Osteoblast (primary cell): ENCODE measurements around the gene RAB8B. TPM values are rescaled to one million over a fixed set of nuclear protein-coding genes. Genes with fewer than 3 reads are reported as not detected.
A peak's percentile ranks its signal among the peaks of the same experiment; 100 is the strongest.

Experiments
- DNase-seq: peaks from one replicate; pipeline ENCODE4 v3.0.0; 2011; ENCODE audit warnings: low spot score, mixed read lengths; ENCODE audit not compliant: insufficient read length; ENCODE audit errors: missing footprints
- H2AFZ ChIP-seq: 2 replicates; pipeline ENCODE4 v1.6.0; 2011; ENCODE audit warnings: mild to moderate bottlenecking, low read length
- H3K27ac ChIP-seq: 2 replicates; pipeline ENCODE4 v1.5.1; 2011; ENCODE audit warnings: mild to moderate bottlenecking, low read depth, low read length, moderate library complexity
- H3K27me3 ChIP-seq: 2 replicates; pipeline ENCODE4 v1.6.0; 2012; ENCODE audit warnings: mild to moderate bottlenecking, control low read depth, inconsistent platforms, low read length, moderate library complexity; ENCODE audit not compliant: insufficient read depth
- H3K36me3 ChIP-seq: 2 replicates; pipeline ENCODE4 v1.5.1; 2011; ENCODE audit warnings: mild to moderate bottlenecking, low read length, control low read depth, moderate library complexity; ENCODE audit not compliant: insufficient read depth
- H3K4me1 ChIP-seq: 2 replicates; pipeline ENCODE4 v1.5.1; 2011; ENCODE audit warnings: mild to moderate bottlenecking, low read length, control low read depth, moderate library complexity; ENCODE audit not compliant: insufficient read depth
- H3K4me2 ChIP-seq: 2 replicates; pipeline ENCODE4 v1.6.0; 2011; ENCODE audit warnings: mild to moderate bottlenecking, low read length; ENCODE audit not compliant: insufficient read depth
- H3K4me3 ChIP-seq: fragments of 200-600 bp; sonication (generic); 3 replicates; pipeline ENCODE4 v1.5.1; 2012; ENCODE audit warnings: mild to moderate bottlenecking, low read length, inconsistent platforms; ENCODE audit not compliant: insufficient read depth
- H3K79me2 ChIP-seq: 2 replicates; pipeline ENCODE4 v1.6.0; 2012; ENCODE audit warnings: mild to moderate bottlenecking, low read length, control low read depth, inconsistent platforms; ENCODE audit not compliant: insufficient read depth
- H3K9me3 ChIP-seq: 2 replicates; pipeline ENCODE4 v1.5.1; 2011; ENCODE audit warnings: low read depth, low read length, control low read depth
- H4K20me1 ChIP-seq: 2 replicates; pipeline ENCODE4 v1.6.0; 2012; ENCODE audit warnings: mild to moderate bottlenecking, low read length, control low read depth; ENCODE audit not compliant: insufficient read depth
- total RNA-seq: library from RNA; depleted of rRNA; stranded (reverse); fragments of >200 nt; gene quantifications from 2 replicates; pipeline ENCODE4 v1.2.3, GENCODE V29; 2012
- TF ChIP-seq, protein P1 (sequence below): IDR thresholded peaks from 2 replicates; pipeline ENCODE4 v1.5.1; 2011; ENCODE audit warnings: mild to moderate bottlenecking, low read depth, low read length, moderate library complexity; ENCODE audit errors: extremely low read depth

RAB8B gene
- total RNA-seq, 1 donor, result 57.5 TPM

DNA sequence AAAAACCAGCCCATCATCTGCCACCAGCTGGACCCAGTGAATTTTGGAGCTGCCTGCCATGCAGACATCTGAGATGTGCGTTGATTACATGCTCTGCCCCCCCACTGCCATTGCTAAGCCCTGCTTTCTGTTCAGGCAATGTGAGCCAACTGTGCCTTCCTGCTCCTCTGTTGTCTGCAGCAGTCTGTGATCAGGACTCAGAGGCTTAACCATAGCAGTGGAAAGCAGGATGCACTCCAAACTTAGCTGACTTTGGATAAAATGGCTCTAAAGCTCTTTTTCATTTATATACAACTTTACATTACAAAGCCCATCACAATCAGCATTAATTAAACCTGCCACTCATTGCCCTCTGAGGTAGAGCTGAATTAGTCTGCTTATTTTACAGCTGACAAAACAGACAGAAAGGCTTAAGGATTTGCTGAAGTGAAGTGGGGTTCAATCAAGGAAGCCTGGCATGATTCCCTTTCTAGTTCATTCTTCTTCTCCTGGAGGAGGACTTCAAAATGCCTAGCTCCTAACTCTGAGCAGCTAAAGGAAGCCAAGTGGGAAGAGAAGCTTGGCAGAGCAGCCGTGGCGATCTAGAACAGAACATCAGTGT lies 16.5 kb upstream of the RAB8B start:
- TF ChIP-seq, protein P1, sequence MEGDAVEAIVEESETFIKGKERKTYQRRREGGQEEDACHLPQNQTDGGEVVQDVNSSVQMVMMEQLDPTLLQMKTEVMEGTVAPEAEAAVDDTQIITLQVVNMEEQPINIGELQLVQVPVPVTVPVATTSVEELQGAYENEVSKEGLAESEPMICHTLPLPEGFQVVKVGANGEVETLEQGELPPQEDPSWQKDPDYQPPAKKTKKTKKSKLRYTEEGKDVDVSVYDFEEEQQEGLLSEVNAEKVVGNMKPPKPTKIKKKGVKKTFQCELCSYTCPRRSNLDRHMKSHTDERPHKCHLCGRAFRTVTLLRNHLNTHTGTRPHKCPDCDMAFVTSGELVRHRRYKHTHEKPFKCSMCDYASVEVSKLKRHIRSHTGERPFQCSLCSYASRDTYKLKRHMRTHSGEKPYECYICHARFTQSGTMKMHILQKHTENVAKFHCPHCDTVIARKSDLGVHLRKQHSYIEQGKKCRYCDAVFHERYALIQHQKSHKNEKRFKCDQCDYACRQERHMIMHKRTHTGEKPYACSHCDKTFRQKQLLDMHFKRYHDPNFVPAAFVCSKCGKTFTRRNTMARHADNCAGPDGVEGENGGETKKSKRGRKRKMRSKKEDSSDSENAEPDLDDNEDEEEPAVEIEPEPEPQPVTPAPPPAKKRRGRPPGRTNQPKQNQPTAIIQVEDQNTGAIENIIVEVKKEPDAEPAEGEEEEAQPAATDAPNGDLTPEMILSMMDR, result no peak
- DNase-seq, result no peak
- no peaks in the 10 kb centered on the region for H3K79me2 ChIP-seq

DNA sequence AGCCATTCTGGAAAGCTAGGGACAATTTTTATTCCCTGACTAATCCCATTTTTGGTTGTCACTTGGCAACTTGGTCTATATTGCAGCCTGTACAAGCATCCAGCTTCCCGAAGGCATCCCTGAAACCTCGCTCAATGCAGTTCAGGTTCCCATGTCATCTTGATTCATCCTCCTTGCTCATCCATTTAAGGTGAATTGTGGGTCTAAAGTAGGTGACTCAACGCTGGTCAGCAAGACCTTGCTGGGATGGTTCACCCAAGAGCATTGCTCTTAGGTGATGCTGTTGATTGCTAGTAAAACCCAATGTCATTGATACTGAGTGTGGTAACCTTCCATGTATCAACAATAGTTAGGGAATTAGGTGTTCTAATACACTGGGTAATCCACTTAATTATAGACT lies 13.1 kb upstream of the RAB8B start:
- no peak for DNase-seq
- H3K4me2 ChIP-seq, result no peak overlapping the region
- TF ChIP-seq, protein P1, result no peak

More for the DNA sequence above, 16.5 kb upstream of the RAB8B start:
- no peak overlapping the region for H3K4me2 ChIP-seq
- no peaks in the 10 kb centered on the region for H3K9me3 ChIP-seq
- no peaks in the 10 kb centered on the region for H4K20me1 ChIP-seq
- no peaks in the 10 kb centered on the region for H3K36me3 ChIP-seq
- no peaks in the 10 kb centered on the region for H3K4me1 ChIP-seq
- no peak overlapping the region for H3K27ac ChIP-seq
- no peaks in the 10 kb centered on the region for H3K27me3 ChIP-seq
- no peak overlapping the region for H2AFZ ChIP-seq
- H3K4me3 ChIP-seq, result no peak overlapping the region

DNA sequence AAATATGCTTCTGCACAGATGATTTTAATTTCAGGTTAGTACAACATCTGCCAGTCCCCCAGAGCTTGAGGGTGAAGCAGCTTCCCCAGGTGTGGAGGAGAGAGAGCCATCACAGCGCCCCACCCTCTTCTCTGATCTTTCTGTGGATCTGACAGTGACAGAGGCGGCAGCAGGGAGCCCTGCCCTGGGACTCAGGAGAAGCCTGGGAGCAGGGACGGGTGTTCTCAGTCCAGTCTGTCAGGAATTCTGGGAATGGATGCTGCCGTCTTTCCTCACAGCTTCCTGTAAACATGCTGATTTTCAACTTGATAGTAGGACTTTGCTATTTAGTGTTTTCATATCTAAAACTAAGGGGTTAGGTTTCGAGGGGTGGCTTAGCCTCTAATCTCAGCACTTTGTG lies 11.4 kb upstream of the RAB8B start:
- H3K27ac ChIP-seq, result no peak overlapping the region
- no peaks in the 10 kb centered on the region for H3K27me3 ChIP-seq
- no peaks in the 10 kb centered on the region for H3K9me3 ChIP-seq
- no peak overlapping the region for H3K4me2 ChIP-seq
- no peaks in the 10 kb centered on the region for H3K4me1 ChIP-seq
- TF ChIP-seq, protein P1, result no peak
- H4K20me1 ChIP-seq, result no peaks in the 10 kb centered on the region
- H3K4me3 ChIP-seq, result no peak overlapping the region
- no peak for DNase-seq
- peak overlapping the region; percentile 60 for H2AFZ ChIP-seq
- no peaks in the 10 kb centered on the region for H3K36me3 ChIP-seq
- H3K79me2 ChIP-seq, result no peaks in the 10 kb centered on the region

More for the DNA sequence above, 13.1 kb upstream of the RAB8B start:
- Histone ChIP-seq H3K79me2 (no peaks in the 10 kb centered on the region), H3K9me3 (no peaks in the 10 kb centered on the region), H3K4me3 (no peak overlapping the region), H3K27ac (no peak overlapping the region), H3K27me3 (no peaks in the 10 kb centered on the region), H3K4me1 (no peaks in the 10 kb centered on the region), H3K36me3 (no peaks in the 10 kb centered on the region), H4K20me1 (no peaks in the 10 kb centered on the region), H2AFZ (no peak overlapping the region)

DNA sequence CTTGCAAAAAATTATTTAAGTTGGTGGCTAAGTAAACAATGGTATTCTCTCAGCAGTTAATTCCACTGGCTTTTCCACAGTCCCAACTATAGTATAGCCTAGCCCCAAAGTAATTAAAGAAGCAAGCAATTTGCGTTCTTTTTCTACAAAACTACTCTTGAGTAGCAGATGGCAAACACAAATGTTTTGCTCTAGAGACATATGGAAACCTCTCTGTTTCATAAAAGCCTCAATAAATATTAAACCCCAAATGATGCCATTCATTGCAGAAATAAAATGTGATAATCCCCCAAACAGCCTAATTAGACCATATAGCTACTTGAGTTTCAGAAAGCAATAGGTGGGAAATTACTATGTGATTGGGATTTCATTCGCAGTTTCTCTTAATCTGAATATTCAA lies 8.7 kb upstream of the RAB8B start:
- Histone ChIP-seq H3K27me3 (no peaks in the 10 kb centered on the region), H3K27ac (no peak overlapping the region), H3K4me2 (no peak overlapping the region), H4K20me1 (no peaks in the 10 kb centered on the region), H3K9me3 (no peaks in the 10 kb centered on the region), H3K79me2 (no peaks in the 10 kb centered on the region), H3K4me1 (peaks cover under 1% of the 10 kb centered on the region), H2AFZ (no peak overlapping the region), H3K4me3 (no peak overlapping the region), H3K36me3 (no peaks in the 10 kb centered on the region)
- DNase-seq, result no peak
- TF ChIP-seq, protein P1, result no peak
